HG02885 (cell line): ENCODE results near the gene TAS2R3.
"Not testable (repeated sequence)": the region's sequence is repeated elsewhere in the genome, so short reads cannot be mapped to it uniquely, and the experiment has no call there.

Source experiments
- ATAC-seq: cut with Tn5 transposase; IDR thresholded peaks from one replicate; pipeline ENCODE4 v1.9.1; 2021; ENCODE audit warnings: mild to moderate bottlenecking; ENCODE audit not compliant: unreplicated experiment, poor library complexity

Gene TAS2R3

GRCh38 chr7:141763797-141764196 lies at the start of gene TAS2R3:
TSS of gene TAS2R3 (plus strand) at chr7:141764097. CDS start at chr7:141764159, 62 bp downstream.
- no peak for ATAC-seq

- ATAC-seq = no peak
Observed at GRCh38 chr7:141714571-141714970, 49.3 kb upstream of the TAS2R3 start.

- no peak for ATAC-seq
Observed at GRCh38 chr7:141715018-141715417, 48.9 kb upstream of the TAS2R3 start.

- no peak for ATAC-seq
Observed at GRCh38 chr7:141715794-141716689, 47.9 kb upstream of the TAS2R3 start.

GRCh38 chr7:141717450-141717849 lies 46.4 kb upstream of the TAS2R3 start:
- ATAC-seq = no peak

- no peak for ATAC-seq
Observed at GRCh38 chr7:141722529-141722928, 41.4 kb upstream of the TAS2R3 start.

GRCh38 chr7:141729020-141729419 lies 34.9 kb upstream of the TAS2R3 start:
- ATAC-seq = no peak

- ATAC-seq = no peak
Observed at GRCh38 chr7:141731476-141732149, 32.3 kb upstream of the TAS2R3 start.

GRCh38 chr7:141737118-141737835 lies 26.6 kb upstream of the TAS2R3 start:
- no peak for ATAC-seq

- ATAC-seq = peak; percentile 87
Observed at GRCh38 chr7:141737836-141738591, 25.9 kb upstream of the TAS2R3 start, which contains the start of gene SSBP1. TSS of gene SSBP1 (plus strand) at chr7:141738358. CDS start at chr7:141739167, 809 bp downstream.

- no peak for ATAC-seq
Observed at GRCh38 chr7:141738592-141739013, 25.3 kb upstream of the TAS2R3 start.

GRCh38 chr7:141739250-141739649 lies 24.6 kb upstream of the TAS2R3 start:
- no peak for ATAC-seq

- ATAC-seq = no peak
Observed at GRCh38 chr7:141742229-141742628, 21.7 kb upstream of the TAS2R3 start.

GRCh38 chr7:141744131-141744530 lies 19.8 kb upstream of the TAS2R3 start:
- no peak for ATAC-seq

- no peak for ATAC-seq
Observed at GRCh38 chr7:141748396-141748795, 15.5 kb upstream of the TAS2R3 start.

GRCh38 chr7:141751904-141752303 lies 12.0 kb upstream of the TAS2R3 start:
- not testable (repeated sequence) for ATAC-seq

GRCh38 chr7:141752634-141753033 lies 11.3 kb upstream of the TAS2R3 start:
- ATAC-seq = no peak

- ATAC-seq = no peak
Observed at GRCh38 chr7:141754939-141755338, 9.0 kb upstream of the TAS2R3 start.

- ATAC-seq = not testable (repeated sequence)
Observed at GRCh38 chr7:141770083-141770583, 6.2 kb downstream of the TAS2R3 start.

- ATAC-seq = no peak
Observed at GRCh38 chr7:141776374-141776773, 12.5 kb downstream of the TAS2R3 start, which contains the start of gene TAS2R4. TSS of gene TAS2R4 (plus strand) at chr7:141776674. CDS start at chr7:141778489, 1,815 bp downstream.
